ENCODE measurements around the gene BTNL9.
A peak's percentile ranks its signal among the peaks of the same experiment; 100 is the strongest.
"Not testable (repeated sequence)": the region's sequence is repeated elsewhere in the genome, so short reads cannot be mapped to it uniquely, and the experiment has no call there.

Gene BTNL9

DNA sequence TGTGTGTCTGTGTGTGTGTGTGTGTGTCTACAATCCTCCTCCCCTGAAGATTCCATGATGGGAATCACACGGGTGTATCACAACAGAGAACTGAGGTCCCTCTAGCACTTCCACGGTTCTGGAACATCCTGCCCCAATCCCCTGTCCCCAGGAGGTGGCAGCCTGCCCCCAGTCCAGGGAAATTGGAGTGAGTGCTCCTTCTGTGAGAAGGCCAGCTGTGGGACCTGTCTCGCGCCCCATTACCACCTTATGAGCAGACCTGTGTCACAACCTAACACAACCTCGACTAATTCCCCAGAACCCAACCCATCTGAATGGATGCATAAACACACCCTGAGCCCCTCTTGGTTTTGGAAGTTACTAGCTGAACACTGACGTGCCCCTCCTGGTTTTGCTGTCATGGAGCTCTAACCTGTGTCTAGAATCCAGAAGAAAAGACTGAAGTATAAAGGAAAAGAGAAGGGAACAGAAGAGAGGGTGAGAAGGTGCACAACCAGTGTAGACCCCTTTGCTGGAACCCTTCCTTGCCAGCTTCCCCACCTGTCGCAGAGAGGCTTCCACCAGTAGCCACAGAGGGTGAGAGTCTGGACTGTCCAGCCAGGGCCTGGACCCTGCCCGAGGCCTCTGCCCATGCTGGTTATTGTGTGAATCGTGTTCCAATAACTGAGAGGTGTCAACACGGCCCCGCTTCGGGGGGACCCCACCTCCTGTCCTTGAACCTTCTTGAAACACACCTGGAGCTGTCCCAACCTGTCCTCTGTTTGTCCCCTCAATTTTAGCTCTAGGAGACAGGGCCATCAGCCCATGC is 3.4 kb downstream of the BTNL9 start:
- DNase-seq: no peak

DNA sequence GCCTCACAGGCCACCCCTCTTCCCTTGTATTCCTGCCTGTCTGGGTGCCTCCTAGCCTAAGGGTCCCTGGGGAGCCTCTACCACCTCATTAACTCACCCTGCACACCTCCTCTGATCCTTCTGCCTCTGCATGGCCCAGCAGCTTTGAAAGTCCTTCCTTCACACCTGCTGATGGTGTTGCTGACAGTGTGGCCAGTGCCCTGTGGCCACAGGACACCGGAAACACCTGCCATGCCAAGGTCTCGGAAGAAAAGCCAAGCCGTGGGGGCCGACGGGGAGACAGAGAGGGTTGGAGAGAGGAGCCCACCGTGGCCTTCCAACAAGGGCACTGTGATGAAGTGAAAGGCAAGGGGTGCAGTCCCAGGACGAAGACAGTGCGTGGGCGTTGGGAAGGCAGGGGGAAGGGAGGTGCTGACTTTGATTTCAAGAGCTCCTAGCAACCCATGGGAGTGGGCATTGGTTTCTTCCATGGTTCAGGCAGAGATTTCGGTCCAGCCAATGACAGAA is 4.1 kb downstream of the BTNL9 start:
- no peak for DNase-seq

DNA sequence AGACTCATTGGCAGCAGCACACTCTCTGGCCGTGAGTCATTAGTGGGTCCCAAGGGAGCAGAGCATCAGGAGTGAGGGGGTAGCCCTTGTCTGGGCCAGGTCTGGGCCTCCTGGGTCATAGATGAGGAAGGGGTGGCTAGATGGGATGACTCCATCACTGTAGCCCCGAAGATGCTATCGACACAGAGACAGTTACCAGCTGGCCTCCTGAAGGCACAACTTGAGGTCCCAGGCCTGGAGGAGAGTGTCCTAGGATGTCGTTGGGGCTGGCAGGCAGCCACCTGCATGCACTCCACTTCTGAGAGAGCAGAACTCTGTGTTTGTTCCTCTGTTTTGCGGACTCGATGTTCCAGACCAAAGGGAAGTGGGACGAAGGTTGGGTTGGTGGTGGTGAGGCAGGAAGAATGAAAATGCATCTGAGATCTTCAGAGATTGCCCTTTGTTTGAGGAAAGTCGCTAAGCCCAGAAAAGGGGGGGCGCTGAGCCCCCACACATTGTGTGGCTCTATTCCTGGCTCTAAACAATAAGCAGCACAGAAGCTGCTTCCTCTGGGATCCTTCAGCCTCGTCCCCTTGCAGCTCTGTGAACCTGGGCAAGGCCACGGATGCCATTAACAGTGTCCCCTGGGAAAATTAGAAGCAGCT is 4.7 kb downstream of the BTNL9 start:
- no peak for DNase-seq

GRCh38 chr5:181045316-181045715 is 5.2 kb downstream of the BTNL9 start:
- DNase-seq: no peak

DNA sequence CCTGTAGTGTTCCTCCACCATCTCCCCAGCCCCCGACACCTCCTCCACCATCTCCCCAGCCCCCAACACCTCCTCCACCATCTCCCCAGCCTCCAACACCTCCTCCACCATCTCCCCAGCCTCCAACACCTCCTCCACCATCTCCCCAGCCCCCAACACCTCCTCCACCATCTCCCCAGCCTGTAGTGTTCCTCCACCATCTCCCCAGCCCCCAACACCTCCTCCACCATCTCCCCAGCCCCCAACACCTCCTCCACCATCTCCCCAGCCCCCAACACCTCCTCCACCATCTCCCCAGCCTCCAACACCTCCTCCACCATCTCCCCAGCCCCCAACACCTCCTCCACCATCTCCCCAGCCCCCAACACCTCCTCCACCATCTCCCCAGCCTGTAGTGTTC is 5.8 kb downstream of the BTNL9 start:
- not testable (repeated sequence) for DNase-seq

- no peak for DNase-seq
Observed at GRCh38 chr5:181047288-181047687, 7.2 kb downstream of the BTNL9 start.

DNA sequence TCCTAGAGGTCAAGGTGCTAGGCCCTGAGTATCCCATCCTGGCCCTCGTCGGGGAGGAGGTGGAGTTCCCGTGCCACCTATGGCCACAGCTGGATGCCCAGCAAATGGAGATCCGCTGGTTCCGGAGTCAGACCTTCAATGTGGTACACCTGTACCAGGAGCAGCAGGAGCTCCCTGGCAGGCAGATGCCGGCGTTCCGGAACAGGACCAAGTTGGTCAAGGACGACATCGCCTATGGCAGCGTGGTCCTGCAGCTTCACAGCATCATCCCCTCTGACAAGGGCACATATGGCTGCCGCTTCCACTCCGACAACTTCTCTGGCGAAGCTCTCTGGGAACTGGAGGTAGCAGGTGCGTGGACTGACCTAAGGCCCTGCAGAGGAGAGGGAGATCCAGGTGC is 7.9 kb downstream of the BTNL9 start:
- DNase-seq: no peak

- DNase-seq: no peak
Observed at GRCh38 chr5:181050016-181050415, 9.9 kb downstream of the BTNL9 start.

DNA sequence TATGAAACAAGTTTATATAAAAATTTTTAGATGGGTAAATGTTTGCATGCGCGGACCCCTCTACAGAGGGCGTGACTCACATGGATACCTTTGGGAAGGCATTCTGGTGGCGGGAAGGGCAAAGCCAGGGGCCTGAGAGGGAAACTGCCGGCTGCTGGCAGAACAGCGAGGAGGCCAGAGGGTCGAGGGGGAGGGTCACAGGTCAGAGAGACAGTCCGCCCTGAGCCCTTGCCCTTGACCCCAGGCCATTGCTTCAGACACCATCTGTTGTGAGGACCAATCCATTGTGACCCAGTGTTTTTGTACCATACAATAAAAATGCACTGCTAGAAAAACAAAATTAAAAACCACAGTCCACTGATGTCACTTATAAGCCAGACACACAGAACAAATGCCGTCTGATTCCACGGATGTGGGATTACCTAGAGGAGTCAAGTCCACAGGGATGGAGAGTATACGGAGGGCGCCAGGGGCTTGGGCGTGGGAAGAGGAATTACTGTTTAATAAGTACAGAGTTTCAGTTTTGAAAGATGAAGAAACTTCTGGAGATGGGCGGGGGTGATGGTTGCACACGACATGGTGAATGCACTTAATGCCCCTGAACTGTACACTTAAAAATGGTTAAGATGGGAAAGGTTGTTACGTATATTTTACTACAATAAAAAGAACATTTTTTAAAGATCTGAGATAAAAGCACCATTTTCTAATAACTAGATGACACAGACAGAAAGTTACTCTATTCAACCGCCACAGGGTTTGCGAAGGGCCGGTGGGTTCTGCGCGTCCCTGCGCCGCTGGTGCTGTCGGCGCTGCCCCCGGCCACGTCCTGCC is 12.0 kb downstream of the BTNL9 start:
- no peak for DNase-seq

DNA sequence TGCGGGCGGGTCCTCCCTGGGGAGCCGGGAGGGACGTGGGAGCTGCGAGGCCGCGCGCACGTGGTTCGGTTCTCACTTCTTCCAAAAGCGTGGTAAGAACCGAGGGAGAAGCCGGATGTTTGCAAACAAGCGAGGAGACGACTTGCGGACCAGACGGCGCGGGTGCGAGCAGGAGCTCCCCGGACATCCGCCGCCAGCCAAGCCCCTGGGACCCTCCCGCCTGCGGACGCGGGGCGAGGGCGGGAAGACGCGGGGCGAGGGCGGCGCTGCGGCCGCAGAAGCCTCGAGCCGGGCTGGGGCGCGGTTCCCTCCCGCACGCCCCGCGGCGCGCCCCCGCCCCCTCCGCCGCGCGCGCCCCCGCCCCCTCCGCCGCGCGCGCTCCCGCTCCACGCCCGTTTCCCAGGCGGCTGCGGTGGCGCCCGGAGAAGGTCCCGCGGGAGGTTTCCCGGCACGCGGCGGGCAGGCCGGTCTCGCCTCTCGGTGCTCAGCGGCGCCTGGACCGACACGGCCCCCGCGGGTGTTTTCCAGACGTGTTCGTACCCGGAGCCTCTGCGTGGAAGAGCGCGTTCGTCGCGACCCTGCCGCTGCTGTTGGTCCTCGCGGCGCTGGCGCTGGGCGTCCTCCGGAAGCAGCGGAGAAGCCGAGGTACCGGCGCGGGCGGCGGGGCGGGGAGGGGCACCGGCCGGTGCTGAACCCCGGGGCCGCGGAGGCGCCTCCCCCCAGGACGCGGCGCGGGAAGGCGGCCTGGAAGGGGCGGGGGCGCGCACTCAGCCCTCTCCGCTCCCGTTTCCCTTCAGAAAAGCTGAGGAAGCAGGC is 12.8 kb downstream of the BTNL9 start:
- DNase-seq: peak in 1 of 2 donors; percentile 20

GRCh38 chr5:181053488-181054121 is 13.5 kb downstream of the BTNL9 start:
- DNase-seq: no peak

DNA sequence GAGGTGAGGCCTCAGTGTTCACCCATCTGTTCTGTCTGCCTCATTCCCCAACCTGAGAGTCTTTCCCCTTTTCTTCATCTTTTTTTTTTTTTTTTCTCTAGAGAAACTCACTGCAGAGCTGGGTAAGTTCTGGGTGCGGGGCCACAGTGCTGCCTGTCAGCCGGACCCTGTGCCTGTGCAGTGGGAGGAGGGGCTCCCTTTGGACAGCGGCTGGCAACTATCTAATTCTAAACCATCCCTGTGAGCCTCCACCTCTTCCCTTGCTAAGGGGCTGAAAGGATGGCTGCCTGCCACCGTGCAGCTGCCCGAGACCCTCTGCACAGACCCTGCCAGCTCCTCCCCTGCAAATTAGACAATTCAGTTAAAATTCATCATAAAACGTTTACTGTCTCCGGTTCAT is 14.1 kb downstream of the BTNL9 start:
- DNase-seq: no peak

DNA sequence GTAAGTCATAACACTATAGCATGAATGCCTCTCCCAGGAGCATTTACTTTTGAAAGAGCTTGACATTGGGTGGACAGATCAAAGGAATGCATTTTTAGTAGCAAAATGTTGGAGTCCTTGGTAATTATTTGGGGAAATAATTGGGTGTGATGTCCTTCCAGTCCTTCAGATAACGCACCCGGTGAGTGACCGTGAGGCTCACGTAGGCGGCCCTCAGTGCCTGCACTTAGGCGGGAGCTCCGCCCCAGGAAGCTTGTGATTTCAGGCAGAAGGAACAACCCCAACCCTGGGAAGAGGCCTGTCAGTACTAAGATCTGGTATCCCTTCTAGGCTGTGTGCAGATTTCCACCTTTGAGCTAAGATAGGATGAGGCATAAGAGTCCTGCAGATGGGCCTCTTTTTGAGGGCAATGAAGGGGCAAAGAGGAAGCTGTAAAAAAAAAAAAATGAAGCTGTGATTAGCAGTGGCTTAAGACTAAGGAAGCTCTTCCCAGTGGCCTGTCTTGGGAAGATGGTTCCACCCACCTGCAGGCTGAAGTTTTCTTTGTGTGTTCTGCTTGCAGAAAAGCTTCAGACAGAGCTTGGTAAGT is 14.9 kb downstream of the BTNL9 start:
- DNase-seq: no peak

DNA sequence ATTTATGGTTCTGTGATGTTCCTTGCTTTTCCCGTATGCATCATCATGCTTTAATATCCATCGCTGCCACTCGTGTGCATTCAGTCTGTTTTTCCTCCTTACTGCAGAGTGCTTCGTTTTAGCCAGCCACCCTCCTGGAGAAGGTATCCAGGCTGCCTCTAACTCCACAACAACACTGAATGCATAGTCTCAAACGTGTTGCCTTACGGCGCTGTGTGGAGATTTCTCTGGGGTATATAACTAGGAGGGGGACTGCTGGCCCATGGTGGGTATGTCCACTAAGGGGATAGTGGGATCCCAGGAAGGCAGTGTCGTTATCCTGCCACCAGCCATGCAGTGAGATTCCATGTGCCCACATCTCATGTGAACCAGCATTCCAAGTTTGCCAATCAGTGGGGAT is 16.4 kb downstream of the BTNL9 start:
- DNase-seq: no peak

DNA sequence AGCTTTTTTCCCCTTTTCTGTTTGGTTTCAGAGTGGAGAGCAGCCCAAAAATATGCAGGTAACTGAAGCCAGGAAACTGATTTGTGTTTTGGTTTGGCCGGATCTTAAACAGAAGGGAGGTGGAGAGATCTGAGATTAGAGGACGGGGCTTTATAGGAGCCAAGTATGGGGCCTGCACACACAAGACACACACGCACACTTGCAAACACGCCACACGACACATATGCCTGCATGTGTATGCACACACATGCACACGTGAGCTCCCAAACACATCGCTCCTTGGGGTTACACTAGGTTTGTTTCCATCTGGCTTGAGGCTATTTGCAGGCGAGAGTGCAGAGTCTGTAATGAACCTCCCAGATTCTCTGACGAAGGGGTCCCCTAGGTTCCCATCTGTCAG is 18.3 kb downstream of the BTNL9 start:
- no peak for DNase-seq

- DNase-seq: no peak
Observed at GRCh38 chr5:181058786-181059296, 18.8 kb downstream of the BTNL9 start.

DNA sequence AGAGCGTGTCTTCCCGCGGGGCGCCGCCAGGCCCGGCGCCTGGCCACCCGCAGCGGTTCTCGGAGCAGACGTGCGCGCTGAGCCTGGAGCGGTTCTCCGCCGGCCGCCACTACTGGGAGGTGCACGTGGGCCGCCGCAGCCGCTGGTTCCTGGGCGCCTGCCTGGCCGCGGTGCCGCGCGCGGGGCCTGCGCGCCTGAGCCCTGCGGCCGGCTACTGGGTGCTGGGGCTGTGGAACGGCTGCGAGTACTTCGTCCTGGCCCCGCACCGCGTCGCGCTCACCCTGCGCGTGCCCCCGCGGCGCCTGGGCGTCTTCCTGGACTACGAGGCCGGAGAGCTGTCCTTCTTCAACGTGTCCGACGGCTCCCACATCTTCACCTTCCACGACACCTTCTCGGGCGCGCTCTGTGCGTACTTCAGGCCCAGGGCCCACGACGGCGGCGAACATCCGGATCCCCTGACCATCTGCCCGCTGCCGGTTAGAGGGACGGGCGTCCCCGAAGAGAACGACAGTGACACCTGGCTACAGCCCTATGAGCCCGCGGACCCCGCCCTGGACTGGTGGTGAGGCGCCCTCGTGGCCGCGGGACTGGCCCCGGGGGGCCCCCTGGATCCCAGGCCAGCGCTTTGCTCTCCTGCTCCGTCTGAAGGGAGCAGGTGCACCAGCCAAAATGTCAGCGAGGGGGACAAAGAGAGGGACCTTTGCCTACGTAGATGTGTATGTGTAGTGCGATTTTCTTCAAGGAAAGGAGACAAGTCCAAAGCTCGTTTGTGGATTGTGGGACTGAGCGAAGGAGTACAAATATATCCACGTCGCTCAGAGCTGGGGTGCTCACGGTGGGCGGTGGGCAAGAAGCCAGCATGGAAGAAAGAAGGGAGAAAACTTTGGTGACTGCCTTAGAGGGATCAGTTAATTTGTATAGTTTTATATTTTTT is 19.5 kb downstream of the BTNL9 start:
- DNase-seq: no peak

GRCh38 chr5:181060231-181060590 is 20.1 kb downstream of the BTNL9 start:
- no peak for DNase-seq

- DNase-seq: no peak
Observed at GRCh38 chr5:181060924-181061323, 20.9 kb downstream of the BTNL9 start.

- no peak for DNase-seq
Observed at GRCh38 chr5:181061645-181062044, 21.6 kb downstream of the BTNL9 start.
